Measurements from ENCODE around the gene CIAPIN1. TPM values are rescaled to one million over a fixed set of nuclear protein-coding genes. Genes with fewer than 3 reads are reported as not detected.

Gene CIAPIN1
- total RNA-seq, 4 donors from 2014 or later, result 30.5 to 42.9 (median 33.5) TPM

DNA sequence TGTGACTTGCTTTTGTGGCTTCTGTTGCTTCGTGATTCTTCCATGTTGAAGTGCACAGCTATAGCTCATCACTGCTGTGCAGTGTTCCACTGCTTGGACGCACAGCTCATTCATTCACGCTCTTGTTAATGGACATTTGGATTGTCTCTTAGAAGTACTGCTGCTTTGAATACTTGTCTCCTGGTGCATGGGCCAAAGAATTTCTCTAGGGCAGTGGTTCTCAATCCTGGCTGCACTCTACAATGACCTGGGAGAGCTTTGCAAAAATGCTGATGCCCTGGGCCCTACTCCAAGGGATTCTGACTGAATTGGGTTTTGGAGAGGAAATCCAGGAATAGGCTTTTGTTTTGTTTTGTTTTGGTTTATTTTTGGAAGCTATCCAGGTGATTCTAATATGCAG, 22.6 kb downstream of the CIAPIN1 start:
- Histone ChIP-seq H3K27ac (no peak overlapping the region), H3K36me3 (peaks cover 0 to 26% (median 12%) of the 10 kb centered on the region in 3 donors), H3K27me3 (no peaks in the 10 kb centered on the region), H3K9me3 (no peaks in the 10 kb centered on the region), H3K4me3 (no peak overlapping the region), H3K4me1 (peaks cover 4 to 27% (median 10%) of the 10 kb centered on the region in 3 donors)
- intact Hi-C loops (cut with DNase I), result no loop called here
- TF ChIP-seq POLR2A (IDR thresholded peaks at IDR 0.05) (no peak), CTCF (IDR thresholded peaks at IDR 0.05) (no peak)
- no peak for DNase-seq
- 56 to 68% methylated on average over 3 of the region's 3 CpGs for WGBS, 2 donors

- H3K27ac ChIP-seq, result peak overlapping the region in 1 of 4 donors; percentile 10
- intact Hi-C loops (cut with DNase I), result no loop called here
- WGBS, 2 donors, result 71 to 83% methylated on average over 2 of the region's 2 CpGs
- H3K9me3 ChIP-seq, result no peaks in the 10 kb centered on the region
- H3K27me3 ChIP-seq, result no peaks in the 10 kb centered on the region
- H3K4me3 ChIP-seq, result no peak overlapping the region
- peaks cover 13 to 41% (median 17%) of the 10 kb centered on the region in 3 donors for H3K4me1 ChIP-seq
- H3K36me3 ChIP-seq, result peaks cover 0 to 12% (median 1%) of the 10 kb centered on the region in 3 donors
- TF ChIP-seq CTCF (IDR thresholded peaks at IDR 0.05), result no peak
- no peak for TF ChIP-seq POLR2A (IDR thresholded peaks at IDR 0.05)
- no peak for DNase-seq
Observed at GRCh38 chr16:57423152-57423551, 24.0 kb downstream of the CIAPIN1 start.

GRCh38 chr16:57422026-57422944, 24.9 kb downstream of the CIAPIN1 start:
- WGBS, 2 donors, result 27 to 30% methylated on average over 10 of the region's 10 CpGs
- TF ChIP-seq POLR2A (IDR thresholded peaks at IDR 0.05), result no peak
- TF ChIP-seq CTCF (IDR thresholded peaks at IDR 0.05), result peak; percentile 28 to 61 (median 54)

GRCh38 chr16:57419506-57419905, 27.7 kb downstream of the CIAPIN1 start:
- no peak for DNase-seq
- intact Hi-C loops (cut with DNase I), result no loop called here
- WGBS, 2 donors, result 57 to 61% methylated on average over 6 of the region's 6 CpGs
- Histone ChIP-seq H3K4me3 (no peak overlapping the region), H3K9me3 (no peaks in the 10 kb centered on the region), H3K36me3 (no peaks in the 10 kb centered on the region), H3K27ac (peak overlapping the region in 3 of 4 donors; percentile 23 to 29 (median 25)), H3K4me1 (peaks cover 25 to 47% (median 32%) of the 10 kb centered on the region in 3 donors), H3K27me3 (no peaks in the 10 kb centered on the region)
- TF ChIP-seq CTCF (IDR thresholded peaks at IDR 0.05), result no peak
- no peak for TF ChIP-seq POLR2A (IDR thresholded peaks at IDR 0.05)

More at GRCh38 chr16:57422026-57422944, 24.9 kb downstream of the CIAPIN1 start:
- Histone ChIP-seq H3K9me3 (no peaks in the 10 kb centered on the region), H3K27me3 (no peaks in the 10 kb centered on the region), H3K4me3 (no peak overlapping the region), H3K4me1 (peaks cover 16 to 48% (median 25%) of the 10 kb centered on the region in 3 donors), H3K27ac (peak overlapping the region in 3 of 4 donors; percentile 22 to 62 (median 39)), H3K36me3 (peaks cover 0 to 3% (median 0%) of the 10 kb centered on the region in 3 donors)
- intact Hi-C loops (cut with DNase I), result no loop called here
- no peak for DNase-seq

- Histone ChIP-seq H3K27ac (peak overlapping the region in 1 of 4 donors; percentile 70), H3K9me3 (no peaks in the 10 kb centered on the region), H3K36me3 (no peaks in the 10 kb centered on the region), H3K27me3 (no peaks in the 10 kb centered on the region), H3K4me3 (no peak overlapping the region), H3K4me1 (peaks cover 21 to 45% (median 25%) of the 10 kb centered on the region in 3 donors)
- WGBS, 2 donors, result 79 to 95% methylated on average over 3 to 4 of the region's 16 CpGs
- TF ChIP-seq POLR2A (IDR thresholded peaks at IDR 0.05) (no peak), CTCF (IDR thresholded peaks at IDR 0.05) (no peak)
- intact Hi-C loops (cut with DNase I), result loop anchor here (2.0 kb wide), 1 partner anchor 115 kb away; no protein-coding TSS in a partner anchor
- no peak for DNase-seq
Observed at GRCh38 chr16:57416084-57416483, 31.1 kb downstream of the CIAPIN1 start.

All from esophagus squamous epithelium (tissue), 5 donors.